GM18511 (cell line): Measurements from ENCODE around the gene PLEKHA8.

ENCODE experiments used
- ATAC-seq: cut with Tn5 transposase; IDR thresholded peaks from one replicate; pipeline ENCODE4 v1.9.1; 2021; ENCODE audit warnings: mild to moderate bottlenecking, moderate library complexity; ENCODE audit not compliant: unreplicated experiment

PLEKHA8 gene

GRCh38 chr7:30028216-30028748 is at the start of gene PLEKHA8:
Gene PLEKHA8, plus strand, starts transcription at chr7:30028412. Its CDS starts 351 bp downstream, at chr7:30028763.
- ATAC-seq: peak; percentile 53

GRCh38 chr7:29980151-29980550 is 48.1 kb upstream of the PLEKHA8 start:
- ATAC-seq: no peak

GRCh38 chr7:29987083-29987482 is 41.1 kb upstream of the PLEKHA8 start:
- ATAC-seq: no peak

- no peak for ATAC-seq
These were observed 40.3 kb upstream of the PLEKHA8 start for GRCh38 chr7:29987811-29988317.

- ATAC-seq: peak; percentile 40
These were observed 39.6 kb upstream of the PLEKHA8 start for GRCh38 chr7:29988424-29989256.

GRCh38 chr7:29989257-29989995 is 38.8 kb upstream of the PLEKHA8 start, which contains the start of gene SCRN1:
Gene SCRN1, minus strand, starts transcription at chr7:29989801. Its CDS starts 20,734 bp downstream, at chr7:29969067.
- ATAC-seq: peak; percentile 34

- no peak for ATAC-seq
These were observed 37.3 kb upstream of the PLEKHA8 start for GRCh38 chr7:29990931-29991330.

GRCh38 chr7:29991937-29992336 is 36.3 kb upstream of the PLEKHA8 start:
- ATAC-seq: no peak

- ATAC-seq: no peak
These were observed 35.1 kb upstream of the PLEKHA8 start for GRCh38 chr7:29993140-29993539.

GRCh38 chr7:29995652-29996051 is 32.6 kb upstream of the PLEKHA8 start:
- ATAC-seq: no peak

- no peak for ATAC-seq
These were observed 31.9 kb upstream of the PLEKHA8 start for GRCh38 chr7:29996321-29996720.

- no peak for ATAC-seq
These were observed 29.7 kb upstream of the PLEKHA8 start for GRCh38 chr7:29998489-29998888.

GRCh38 chr7:30001998-30002397 is 26.2 kb upstream of the PLEKHA8 start:
- no peak for ATAC-seq

GRCh38 chr7:30003098-30003497 is 25.1 kb upstream of the PLEKHA8 start:
- ATAC-seq: no peak

GRCh38 chr7:30005464-30005863 is 22.7 kb upstream of the PLEKHA8 start:
- no peak for ATAC-seq

GRCh38 chr7:30010021-30010420 is 18.2 kb upstream of the PLEKHA8 start:
- ATAC-seq: no peak

- no peak for ATAC-seq
These were observed 15.5 kb upstream of the PLEKHA8 start for GRCh38 chr7:30012757-30013156.

- no peak for ATAC-seq
These were observed 9.8 kb upstream of the PLEKHA8 start for GRCh38 chr7:30018451-30018850.

- no peak for ATAC-seq
These were observed 8.8 kb upstream of the PLEKHA8 start for GRCh38 chr7:30019387-30019786.

- no peak for ATAC-seq
These were observed 8.3 kb upstream of the PLEKHA8 start for GRCh38 chr7:30019960-30020359.

- ATAC-seq: no peak
These were observed 7.7 kb upstream of the PLEKHA8 start for GRCh38 chr7:30020535-30020934.
